TTC549 (cell line): ENCODE data around the gene LRP1.

Source experiments
- FAIRE-seq: peaks from 2 replicates; lab custom pipeline; 2012; peaks lifted over from hg19 to GRCh38; lab: Jason Lieb, UNC

The LRP1 gene

GRCh38 chr12:57094208-57095160 lies 33.8 kb upstream of the LRP1 start:
- FAIRE-seq, result no peak

- FAIRE-seq, result no peak
These were observed 32.8 kb upstream of the LRP1 start for GRCh38 chr12:57095440-57095839.

- no peak for FAIRE-seq
These were observed 32.1 kb upstream of the LRP1 start for GRCh38 chr12:57096099-57096572.

GRCh38 chr12:57096748-57097553 lies 31.3 kb upstream of the LRP1 start:
- FAIRE-seq, result no peak

- FAIRE-seq, result no peak
These were observed 30.8 kb upstream of the LRP1 start for GRCh38 chr12:57097554-57097835.

- FAIRE-seq, result no peak
These were observed 29.7 kb upstream of the LRP1 start for GRCh38 chr12:57098546-57098945.

GRCh38 chr12:57099047-57099714 lies 29.1 kb upstream of the LRP1 start:
- no peak for FAIRE-seq

GRCh38 chr12:57099766-57100165 lies 28.5 kb upstream of the LRP1 start:
- FAIRE-seq, result no peak

GRCh38 chr12:57101892-57102695 lies 26.2 kb upstream of the LRP1 start:
- FAIRE-seq, result no peak

- FAIRE-seq, result no peak
These were observed 24.4 kb upstream of the LRP1 start for GRCh38 chr12:57103856-57104255.

GRCh38 chr12:57104292-57104910 lies 23.9 kb upstream of the LRP1 start:
- no peak for FAIRE-seq

GRCh38 chr12:57105011-57105753 lies 23.1 kb upstream of the LRP1 start:
- FAIRE-seq, result no peak

- no peak for FAIRE-seq
These were observed 22.1 kb upstream of the LRP1 start for GRCh38 chr12:57106021-57106708.

- no peak for FAIRE-seq
These were observed 20.7 kb upstream of the LRP1 start for GRCh38 chr12:57107456-57108155.

- FAIRE-seq, result no peak
These were observed 18.8 kb upstream of the LRP1 start for GRCh38 chr12:57109207-57110103.

GRCh38 chr12:57110104-57111030 lies 17.9 kb upstream of the LRP1 start:
- FAIRE-seq, result no peak

- FAIRE-seq, result no peak
These were observed 17.1 kb upstream of the LRP1 start, which contains the start of gene STAT6 for GRCh38 chr12:57111031-57111734. TSS of gene STAT6 (minus strand) at chr12:57111362. CDS start at chr12:57108278, 3,084 bp downstream.
